H1 (cell line): Measurements from ENCODE around the gene ELAVL1. TPM values are rescaled to one million over a fixed set of nuclear protein-coding genes. Genes with fewer than 3 reads are reported as not detected.

ENCODE experiments used
- CTCF ChIA-PET: fragments of 300-600 bp; sonication (Branson Sonifier 250); formaldehyde crosslinking; loops from one replicate; lab custom pipeline; 2021; ENCODE audit not compliant: partially characterized antibody; lab: Charles Lee
- POLR2A ChIA-PET: fragments of 300-600 bp; sonication (Branson Sonifier 250); formaldehyde crosslinking; loops from one replicate; lab custom pipeline; 2021; ENCODE audit warnings: inconsistent platforms; ENCODE audit not compliant: partially characterized antibody; lab: Charles Lee
- DNase-seq, 2 experiments: peaks; one replicate each; pipeline versions ENCODE4 v3.0.0 to v3.0.0-alpha.2; 2010 to 2022; ENCODE audit warnings: low spot score in 2 of 2, low read depth in 1 of 2, mixed read lengths in 1 of 2
- FAIRE-seq: peaks from 2 replicates; lab custom pipeline; 2011; peaks lifted over from hg19 to GRCh38; lab: Jason Lieb, UNC
- H2AFZ ChIP-seq: 2 replicates; pipeline ENCODE4 v1.8.1; 2012; ENCODE audit warnings: low read length, inconsistent platforms
- H2AK5ac ChIP-seq: 2 replicates; pipeline ENCODE4 v1.6.1; 2013; ENCODE audit warnings: low read depth, low read length
- H2BK120ac ChIP-seq: replicated peaks from 2 replicates; pipeline ENCODE3; 2013; ENCODE audit warnings: low read depth, low read length, inconsistent platforms
- H2BK12ac ChIP-seq: 2 replicates; pipeline ENCODE4 v1.6.1; 2013; ENCODE audit warnings: low read depth, low read length
- H2BK15ac ChIP-seq: 2 replicates; pipeline ENCODE4 v1.6.1; 2013; ENCODE audit warnings: low read length
- H2BK20ac ChIP-seq: 2 replicates; pipeline ENCODE4 v1.6.1; 2013; ENCODE audit warnings: low read length
- H2BK5ac ChIP-seq: 2 replicates; pipeline ENCODE4 v1.6.1; 2013; ENCODE audit warnings: low read depth, low read length
- H3K14ac ChIP-seq: 2 replicates; pipeline ENCODE4 v1.6.1; 2013; ENCODE audit warnings: inconsistent platforms; ENCODE audit not compliant: insufficient read length
- H3K18ac ChIP-seq: 2 replicates; pipeline ENCODE4 v1.6.1; 2013; ENCODE audit warnings: low read length; ENCODE audit errors: extremely low read depth
- H3K23ac ChIP-seq: 2 replicates; pipeline ENCODE4 v1.6.1; 2013; ENCODE audit warnings: inconsistent platforms; ENCODE audit not compliant: insufficient read length
- H3K23me2 ChIP-seq: 2 replicates; pipeline ENCODE4 v1.6.1; 2013; ENCODE audit warnings: low read depth, low read length
- H3K27ac ChIP-seq: 2 replicates; pipeline ENCODE4 v1.6.1; 2011; ENCODE audit warnings: low read depth, low read length, inconsistent platforms
- H3K27me3 ChIP-seq, 4 experiments: replicated peaks in 1 of 4; 1 replicate in 1 of 4; 2 replicates in 3 of 4; pipeline versions ENCODE4 v1.6.1 to v1.8.1; 2011 to 2013; ENCODE audit warnings: low read length in 3 of 4, mild to moderate bottlenecking in 3 of 4, inconsistent platforms in 2 of 4, mixed read lengths in 2 of 4, moderate library complexity in 1 of 4; ENCODE audit not compliant: control insufficient read depth in 3 of 4, insufficient read depth in 3 of 4; ENCODE audit errors: extremely low read depth in 1 of 4
- H3K36me3 ChIP-seq, 4 experiments: 2 replicates each; pipeline versions ENCODE4 v1.6.1 to v1.8.1; 2011 to 2013; ENCODE audit warnings: mild to moderate bottlenecking in 4 of 4, low read length in 3 of 4, moderate library complexity in 2 of 4, control low read depth in 1 of 4, inconsistent platforms in 1 of 4; ENCODE audit not compliant: insufficient read depth in 4 of 4, control insufficient read depth in 2 of 4
- H3K4ac ChIP-seq: replicated peaks from 2 replicates; pipeline ENCODE3; 2013; ENCODE audit warnings: low read length, low read depth, mixed read lengths, inconsistent platforms; ENCODE audit not compliant: insufficient read length
- H3K4me1 ChIP-seq, 4 experiments: replicated peaks in 1 of 4; 1 replicate in 1 of 4; 2 replicates in 3 of 4; pipeline versions ENCODE4 v1.6.1 to v1.8.1; 2011 to 2013; ENCODE audit warnings: low read length in 3 of 4, inconsistent platforms in 2 of 4, mixed read lengths in 1 of 4; ENCODE audit not compliant: insufficient read depth in 4 of 4, control insufficient read depth in 3 of 4
- H3K4me2 ChIP-seq, 2 experiments: 2 replicates each; pipeline versions ENCODE4 v1.6.1 to v1.8.1; 2011 to 2013; ENCODE audit warnings: low read depth in 2 of 2, low read length in 2 of 2, control low read depth in 1 of 2, inconsistent platforms in 1 of 2, mild to moderate bottlenecking in 1 of 2; ENCODE audit not compliant: insufficient read depth in 1 of 2
- H3K4me3 ChIP-seq, 4 experiments: fragments of 200-600, 300-600 bp in 1 of 4; sonication (generic), shearing (Covaris generic), sonication (Bioruptor Twin) in 1 of 4; 2 replicates each; pipeline versions ENCODE4 v1.5.1 to v1.8.1; 2011 to 2016; ENCODE audit warnings: low read length in 4 of 4, low read depth in 3 of 4, control low read depth in 2 of 4, inconsistent platforms in 2 of 4, mild to moderate bottlenecking in 2 of 4, mixed read lengths in 1 of 4, moderate library complexity in 1 of 4; ENCODE audit not compliant: insufficient read depth in 2 of 4; ENCODE audit errors: extremely low read depth in 1 of 4
- H3K56ac ChIP-seq: replicated peaks from 2 replicates; pipeline ENCODE3; 2013; ENCODE audit warnings: low read depth, mild to moderate bottlenecking, mixed read lengths, low read length, inconsistent platforms; ENCODE audit not compliant: insufficient read length
- H3K79me1 ChIP-seq: 2 replicates; pipeline ENCODE4 v1.6.1; 2013; ENCODE audit warnings: low read depth, low read length, control low read depth
- H3K79me2 ChIP-seq, 2 experiments: 2 replicates each; pipeline versions ENCODE4 v1.6.1 to v1.8.1; 2012 to 2013; ENCODE audit warnings: low read length in 2 of 2, mild to moderate bottlenecking in 2 of 2, inconsistent platforms in 1 of 2; ENCODE audit not compliant: insufficient read depth in 2 of 2, control insufficient read depth in 1 of 2
- H3K9ac ChIP-seq, 4 experiments: replicated peaks in 1 of 4; 1 replicate in 1 of 4; 2 replicates in 3 of 4; pipeline versions ENCODE4 v1.6.1 to v1.8.1; 2011 to 2013; ENCODE audit warnings: low read depth in 3 of 4, low read length in 3 of 4, control low read depth in 2 of 4, mild to moderate bottlenecking in 2 of 4, moderate library complexity in 2 of 4, inconsistent platforms in 1 of 4; ENCODE audit errors: extremely low read depth in 1 of 4
- H3K9me3 ChIP-seq, 2 experiments: 2 replicates each; pipeline versions ENCODE4 v1.6.1 to v1.8.1; 2012 to 2013; ENCODE audit warnings: mild to moderate bottlenecking in 2 of 2, moderate library complexity in 2 of 2, control low read depth in 1 of 2, inconsistent platforms in 1 of 2, low read depth in 1 of 2, low read length in 1 of 2, mixed read lengths in 1 of 2; ENCODE audit not compliant: insufficient read depth in 2 of 2
- H4K20me1 ChIP-seq, 2 experiments: replicated peaks in 1 of 2; 2 replicates each; pipeline versions ENCODE3 to v1.8.1; 2011 to 2013; ENCODE audit warnings: inconsistent platforms in 2 of 2, low read length in 2 of 2, mild to moderate bottlenecking in 1 of 2; ENCODE audit not compliant: insufficient read depth in 2 of 2, control insufficient read depth in 1 of 2
- H4K5ac ChIP-seq: 2 replicates; pipeline ENCODE4 v1.6.1; 2013; ENCODE audit warnings: low read length, low read depth, mixed read lengths, inconsistent platforms; ENCODE audit not compliant: insufficient read length
- H4K8ac ChIP-seq: 2 replicates; pipeline ENCODE4 v1.8.0; 2013; ENCODE audit warnings: mild to moderate bottlenecking, moderate library complexity, low read length, inconsistent platforms; ENCODE audit not compliant: insufficient read depth; ENCODE audit errors: extremely low read depth
- H4K91ac ChIP-seq: replicated peaks from 2 replicates; pipeline ENCODE3; 2013; ENCODE audit warnings: low read length, mixed read lengths, inconsistent platforms; ENCODE audit not compliant: insufficient read length
- ATF2 ChIP-seq: IDR thresholded peaks from 2 replicates; pipeline ENCODE4 v1.6.1; 2012; ENCODE audit warnings: low read length, inconsistent platforms
- CBX5 ChIP-seq: fragments of 300-800, 300-1000 bp; sonication (generic); IDR thresholded peaks from 2 replicates; pipeline ENCODE4 v1.7.1; 2016; ENCODE audit warnings: antibody characterized with exemption, low read length, low read depth
- EZH2 ChIP-seq: fragments of 200-600 bp; sonication (generic); IDR thresholded peaks from 2 replicates; pipeline ENCODE4 v1.7.1; 2012; ENCODE audit warnings: low read depth, mild to moderate bottlenecking, moderate library complexity, low read length, inconsistent platforms; ENCODE audit not compliant: severe bottlenecking
- JUND ChIP-seq: IDR thresholded peaks from 2 replicates; pipeline ENCODE4 v1.6.1; 2011; ENCODE audit warnings: mild to moderate bottlenecking, improper control_type of control experiment, low read length
- KDM4A ChIP-seq: IDR thresholded peaks from one replicate; pipeline ENCODE4 v1.7.1; 2012; ENCODE audit warnings: low read depth, mild to moderate bottlenecking, moderate library complexity, low read length, inconsistent platforms; ENCODE audit not compliant: severe bottlenecking
- PHF8 ChIP-seq: fragments of 200-600 bp; sonication (generic); conservative IDR thresholded peaks from 2 replicates; pipeline ENCODE4 v1.7.1; 2012; ENCODE audit warnings: low read depth, mild to moderate bottlenecking, inconsistent platforms, low read length, moderate library complexity
- RBBP5 ChIP-seq: IDR thresholded peaks from 2 replicates; pipeline ENCODE4 v1.7.1; 2012; ENCODE audit warnings: low read depth, mild to moderate bottlenecking, inconsistent platforms, low read length, moderate library complexity, borderline replicate concordance
- RFX5 ChIP-seq: IDR thresholded peaks from 2 replicates; pipeline ENCODE4 v1.6.1; 2011; ENCODE audit warnings: low read depth, low read length, improper control_type of control experiment, borderline replicate concordance
- SAP30 ChIP-seq: fragments of 300-600 bp; sonication (generic); IDR thresholded peaks from 2 replicates; pipeline ENCODE4 v1.7.1; 2012; ENCODE audit warnings: low read length, moderate library complexity, mild to moderate bottlenecking, inconsistent platforms; ENCODE audit not compliant: insufficient read depth, insufficient replicate concordance
- SUZ12 ChIP-seq: fragments of 200-600 bp; sonication (generic); IDR thresholded peaks from 2 replicates; pipeline ENCODE4 v1.6.1; 2012; ENCODE audit warnings: mild to moderate bottlenecking, inconsistent platforms, low read length, moderate library complexity, mixed read lengths
- TCF12 ChIP-seq: IDR thresholded peaks from 2 replicates; pipeline ENCODE4 v1.6.1; 2011; ENCODE audit warnings: low read depth, mild to moderate bottlenecking, low read length
- ZNF274 ChIP-seq: IDR thresholded peaks from 2 replicates; pipeline ENCODE4 v1.7.0; 2012; ENCODE audit warnings: low read length, borderline replicate concordance; ENCODE audit errors: extremely low read depth
- WGBS, 2 experiments: shearing (Covaris generic) in 1 of 2; methylation state at CpG; one replicate each; pipeline versions ENCODE4 v1.1.6 to v1.1.7; 2013 to 2015; ENCODE audit warnings: low lambda C conversion rate in 2 of 2, mixed read lengths in 2 of 2, inconsistent platforms in 1 of 2, low coverage in 1 of 2, missing lambda C conversion rate in 1 of 2; ENCODE audit not compliant: insufficient replicate concordance in 2 of 2, insufficient coverage in 1 of 2, insufficient read length in 1 of 2; ENCODE audit errors: extremely low coverage in 1 of 2, missing lambda C conversion rate in 1 of 2; 5-methylcytosine and 5-hydroxymethylcytosine counted together
- polyA plus RNA-seq, 7 experiments: library from polyadenylated mRNA; depleted of rRNA in 3 of 7; stranded (reverse) in 5 of 7; unstranded in 2 of 7; fragments of >200 nt in 5 of 7; fragments of 200-250 nt in 2 of 7; gene quantifications; 1 replicate in 5 of 7; 2 replicates in 1 of 7; 4 replicates in 1 of 7; pipeline versions ENCODE4 v1.2.1 to v1.2.3, GENCODE V29; 2011 to 2013; ENCODE audit warnings: missing spikeins in 2 of 7, mixed read lengths in 2 of 7
- total RNA-seq: library from RNA; stranded (reverse); fragmentation: NEBNext Ultra II Directional; extraction: Animal tissue kit (Norgen Biotek cat#: 25700); gene quantifications from 2 replicates; pipeline ENCODE4 v1.2.1, GENCODE V29; 2021

Gene ELAVL1
- total and polyA plus RNA-seq, 2 of the 8 experiments (the other 6 are each of a cell fraction or from before 2014, with no cell fraction given) = 56.7 to 163 TPM

GRCh38 chr19:7995810-7996158 is 9.7 kb downstream of the ELAVL1 start:
- Histone ChIP-seq H3K27me3 (no peaks in the 10 kb centered on the region), H3K14ac (no peak overlapping the region), H3K23me2 (no peaks in the 10 kb centered on the region), H2BK20ac (no peak overlapping the region), H2BK12ac (no peak overlapping the region), H4K8ac (no peak overlapping the region), H3K4me1 (peaks cover 0 to 6% (median 1%) of the 10 kb centered on the region in 4 experiments; a peak in 4 of 7 replicates), H3K18ac (no peak overlapping the region), H4K91ac (no peak overlapping the region), H2AFZ (no peak overlapping the region), H3K27ac (no peak overlapping the region), H3K79me1 (peaks cover 25% of the 10 kb centered on the region), H3K36me3 (peaks cover 7 to 11% (median 8%) of the 10 kb centered on the region in 4 experiments; a peak in 7 of 8 replicates), H4K20me1 (peaks cover 51 to 64% of the 10 kb centered on the region in 2 experiments), H3K79me2 (peaks cover 73 to 96% of the 10 kb centered on the region in 2 experiments), H3K56ac (no peak overlapping the region), H3K9me3 (no peaks in the 10 kb centered on the region), H2AK5ac (no peak overlapping the region), H3K4ac (no peak overlapping the region), H2BK15ac (no peak overlapping the region), H4K5ac (no peak overlapping the region), H2BK120ac (no peak overlapping the region), H2BK5ac (no peak overlapping the region), H3K9ac (no peak overlapping the region), H3K4me3 (no peak overlapping the region), H3K23ac (no peak overlapping the region), H3K4me2 (no peak overlapping the region)
- ChIA-PET POLR2A (interaction anchor here (1.2 to 1.4 kb wide), 3 partner anchors 10 to 26 kb away, joined by 3 to 9 read pairs (median 4); partner anchors contain the start of gene ELAVL1), CTCF (interaction anchor here (1.2 to 3.2 kb wide), 6 partner anchors 11 to 261 kb away, joined by 3 to 12 read pairs (median 4); no protein-coding TSS in a partner anchor)
- FAIRE-seq (no peak), DNase-seq (no peak)
- 79% methylated on average over 3 of the region's 3 CpGs; no CpG with 5 or more reads in 1 of the 2 experiments for WGBS, 2 experiments
- TF ChIP-seq KDM4A = no peak
- TF ChIP-seq ZNF274 = no peak
- TF ChIP-seq TCF12 = no peak
- TF ChIP-seq CBX5 = no peak
- TF ChIP-seq JUND = no peak
- no peak for TF ChIP-seq RFX5
- no peak for TF ChIP-seq SUZ12
- TF ChIP-seq RBBP5 = no peak
- TF ChIP-seq ATF2 = no peak
- no peak for TF ChIP-seq SAP30
- TF ChIP-seq PHF8 = no peak
- TF ChIP-seq EZH2 = no peak
